GM21529 (cell line): ENCODE measurements around the gene TMEM243.
A peak's percentile ranks its signal among the peaks of the same experiment; 100 is the strongest.
"Not testable (repeated sequence)": the region's sequence is repeated elsewhere in the genome, so short reads cannot be mapped to it uniquely, and the experiment has no call there.

ENCODE experiments used
- ATAC-seq: cut with Tn5 transposase; IDR thresholded peaks from one replicate; pipeline ENCODE4 v1.9.1; 2021; ENCODE audit not compliant: unreplicated experiment

Gene TMEM243

GRCh38 chr7:87219545-87220025, at the start of gene TMEM243:
TMEM243 (minus strand) TSS chr7:87219732; CDS start chr7:87219503, 229 bp downstream.
- peak; percentile 44 for ATAC-seq

DNA sequence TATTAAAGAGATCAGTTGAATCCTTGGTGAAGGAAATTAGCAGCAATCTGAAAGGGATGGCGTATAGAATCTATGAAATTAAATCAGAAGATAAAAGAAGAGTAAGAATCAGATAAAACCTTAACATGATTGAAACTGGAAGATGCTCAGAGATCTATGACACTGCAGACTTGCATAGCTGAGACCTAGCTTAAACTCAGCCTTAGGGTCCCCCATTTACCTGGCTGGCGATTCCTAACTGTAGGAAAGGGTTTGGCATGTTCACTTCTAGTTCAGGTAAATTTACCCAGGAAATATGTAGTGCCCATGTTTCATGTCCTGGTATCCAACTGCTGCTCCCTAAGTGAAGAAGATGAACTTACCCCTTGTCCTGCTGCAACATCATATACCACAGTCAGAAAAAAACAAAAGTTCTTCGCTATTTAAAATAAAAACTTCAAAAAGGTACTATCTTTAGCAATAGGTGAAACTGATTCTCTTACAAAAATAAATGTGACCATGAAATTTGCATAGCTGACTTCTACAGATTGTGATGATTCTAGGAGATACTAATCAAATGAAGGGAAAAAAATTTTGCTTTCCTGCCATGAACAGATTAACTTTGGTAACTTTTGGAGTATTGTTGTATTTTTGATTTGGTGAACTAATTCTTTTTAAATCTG, 47.8 kb upstream of the TMEM243 start:
- peak; percentile 93 for ATAC-seq

GRCh38 chr7:87263537-87263936, 44.0 kb upstream of the TMEM243 start:
- no peak for ATAC-seq

DNA sequence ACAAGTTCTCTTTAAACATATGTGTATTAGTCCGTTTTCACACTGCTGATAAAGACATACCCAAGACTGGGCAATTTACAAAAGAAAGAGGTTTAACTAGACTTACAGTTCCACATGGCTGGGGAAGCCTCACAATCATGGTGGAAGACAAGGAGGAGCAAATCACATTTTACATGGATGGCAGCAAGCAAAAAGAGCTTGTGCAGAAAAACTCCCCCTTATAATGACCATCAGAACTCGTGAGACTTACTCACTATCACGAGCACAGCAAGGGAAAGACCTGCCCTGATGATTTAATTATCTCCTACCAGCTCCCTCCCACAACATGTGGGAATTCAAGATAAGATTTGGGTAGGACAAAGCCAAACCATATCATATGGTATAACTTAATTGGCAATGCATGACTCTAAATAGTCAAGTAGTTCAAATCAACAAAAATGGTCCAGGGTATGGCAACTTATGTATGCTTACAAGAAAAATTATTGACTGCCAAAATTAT, 34.1 kb upstream of the TMEM243 start:
- no peak for ATAC-seq

GRCh38 chr7:87245671-87246070, 26.1 kb upstream of the TMEM243 start:
- not testable (repeated sequence) for ATAC-seq

- ATAC-seq, result not testable (repeated sequence)
These were observed 19.0 kb upstream of the TMEM243 start for GRCh38 chr7:87238464-87239051.

- no peak for ATAC-seq
These were observed 15.4 kb upstream of the TMEM243 start for GRCh38 chr7:87234949-87235348.

DNA sequence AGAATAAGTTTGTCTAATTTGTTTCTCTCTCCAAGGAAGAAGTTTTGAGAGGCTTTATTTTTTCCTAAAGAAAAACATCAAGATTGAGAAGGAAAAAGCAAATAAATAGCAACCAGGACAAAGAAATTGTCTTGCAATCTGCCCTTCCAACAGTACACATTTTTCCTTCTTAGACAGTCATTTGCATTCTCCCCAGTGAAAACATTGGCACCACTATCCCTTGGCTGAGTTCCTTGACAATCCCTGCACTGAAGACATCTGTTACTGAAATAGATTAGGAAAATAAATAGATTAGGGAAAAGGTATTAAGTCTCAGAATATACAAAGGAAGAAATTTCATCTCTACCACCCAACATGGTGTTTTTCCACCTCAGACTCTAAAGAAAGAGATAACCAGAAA, 12.2 kb upstream of the TMEM243 start:
- no peak for ATAC-seq

DNA sequence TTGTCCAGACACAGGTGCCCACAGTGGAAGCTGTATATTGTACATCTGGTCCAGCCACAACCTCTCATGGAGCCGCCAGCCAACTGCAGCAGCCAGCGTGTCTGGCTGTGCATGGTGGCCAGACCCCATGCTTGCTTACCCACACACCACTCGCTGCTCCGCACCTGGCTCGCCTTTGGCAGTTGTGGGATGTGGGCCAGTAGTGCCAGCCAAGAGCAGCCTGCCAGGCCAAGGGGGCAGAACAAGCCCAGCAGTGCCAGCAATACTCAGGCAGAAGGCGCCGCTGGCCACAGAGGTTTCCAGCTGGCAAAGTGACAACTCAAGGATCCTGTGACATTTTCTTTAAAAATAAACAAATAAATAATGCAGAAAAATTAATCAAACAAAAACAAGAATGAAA, 11.7 kb upstream of the TMEM243 start:
- no peak for ATAC-seq

DNA sequence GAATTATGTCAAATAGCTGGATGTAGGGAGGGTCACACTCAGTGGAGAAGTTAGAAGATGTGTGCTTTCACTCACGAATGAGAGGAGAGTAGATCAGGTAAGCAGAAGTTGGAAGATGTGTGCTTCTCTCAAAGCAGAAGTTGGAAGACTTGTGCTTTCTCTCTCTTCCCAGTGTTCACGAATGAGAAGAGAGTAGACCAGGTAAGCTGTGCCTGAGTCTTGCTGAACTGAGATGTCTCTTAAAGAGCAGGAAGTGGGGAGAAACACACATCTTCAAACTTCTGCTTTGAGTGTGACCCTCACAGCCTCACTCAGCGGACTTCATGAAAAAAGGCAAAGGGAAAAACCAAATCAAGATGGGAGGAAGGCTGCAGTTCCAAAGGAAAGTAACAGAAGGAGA, 7.0 kb upstream of the TMEM243 start:
- ATAC-seq, result peak; percentile 56

- ATAC-seq, result no peak
These were observed 6.2 kb upstream of the TMEM243 start for GRCh38 chr7:87225696-87226095.

DNA sequence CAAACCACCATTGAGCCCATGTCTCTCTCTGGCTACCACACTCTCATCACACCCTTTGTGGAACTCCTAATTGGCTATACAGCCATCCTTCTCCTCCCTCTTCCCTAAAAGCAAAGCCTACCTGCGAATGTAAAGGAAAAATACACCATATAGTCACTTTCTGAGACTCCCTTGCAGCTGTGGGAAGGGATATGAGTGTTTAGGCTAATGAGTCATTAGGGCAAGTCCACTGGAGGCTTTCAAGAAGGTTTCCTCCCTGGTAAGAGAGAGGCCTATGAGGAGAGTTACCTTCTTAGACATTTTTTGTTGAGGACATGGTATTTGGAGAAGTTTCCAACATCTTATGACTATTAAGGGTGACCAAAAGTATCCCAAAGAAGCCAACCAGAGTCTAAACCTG, 4.1 kb upstream of the TMEM243 start:
- ATAC-seq, result no peak

DNA sequence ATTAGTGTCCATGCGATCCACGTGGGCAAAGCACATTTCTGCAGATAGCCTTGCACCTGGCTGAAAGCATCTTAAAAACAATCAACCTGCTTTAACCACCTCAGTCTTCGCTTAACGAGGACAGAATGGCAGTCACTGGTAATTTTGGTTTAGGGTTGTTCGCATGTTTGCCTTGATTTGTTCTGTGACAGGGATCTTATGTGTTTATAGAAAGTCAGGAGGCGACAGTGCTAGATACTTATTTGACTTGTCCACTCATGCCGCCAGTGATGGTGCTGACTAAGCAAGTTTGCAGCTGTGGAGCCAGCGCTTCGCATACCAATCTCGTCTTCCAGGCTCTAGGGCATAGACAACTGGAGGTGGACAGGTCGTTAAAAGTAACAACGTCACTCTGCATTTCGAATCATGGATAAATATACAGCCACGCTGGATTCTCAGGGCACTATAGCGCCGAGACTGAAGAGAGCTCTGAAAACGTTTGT, 1.2 kb upstream of the TMEM243 start:
- no peak for ATAC-seq

GRCh38 chr7:87220026-87220733, 648 bp upstream of the TMEM243 start:
- peak; percentile 35 for ATAC-seq

GRCh38 chr7:87218796-87219544, 562 bp downstream of the TMEM243 start:
- ATAC-seq, result peak; percentile 9

DNA sequence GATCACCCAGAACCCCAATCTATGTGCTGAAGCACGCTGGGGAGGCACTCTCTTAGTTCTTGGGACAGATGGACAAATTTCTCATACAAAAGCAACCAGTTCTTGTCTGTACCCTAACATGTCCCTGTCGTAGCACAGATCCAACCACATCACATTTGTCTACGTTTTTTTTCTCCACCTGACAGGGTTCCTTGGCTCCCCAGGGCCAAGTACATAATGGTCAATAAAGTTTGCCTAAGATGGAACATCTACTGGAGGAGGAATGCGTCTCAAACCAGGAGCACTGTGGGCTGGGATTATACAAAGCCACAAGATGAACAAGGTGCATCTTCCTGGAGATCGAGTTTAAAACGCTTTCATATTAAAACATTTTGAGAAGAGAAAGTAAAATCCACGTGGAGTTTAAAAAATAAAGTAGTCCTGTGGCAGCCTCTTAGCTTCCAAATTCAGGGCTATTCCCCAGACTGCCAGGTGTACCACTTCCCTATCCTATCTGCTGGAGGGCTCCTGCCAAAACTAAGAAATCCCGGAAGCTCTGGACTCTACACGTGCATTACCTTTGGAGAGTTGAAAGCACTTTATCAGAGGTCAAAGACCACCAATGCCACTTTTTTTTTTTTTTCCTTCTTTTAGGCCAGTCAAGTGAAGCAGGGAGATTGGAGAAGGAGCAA, 1.4 kb downstream of the TMEM243 start:
- ATAC-seq, result no peak

DNA sequence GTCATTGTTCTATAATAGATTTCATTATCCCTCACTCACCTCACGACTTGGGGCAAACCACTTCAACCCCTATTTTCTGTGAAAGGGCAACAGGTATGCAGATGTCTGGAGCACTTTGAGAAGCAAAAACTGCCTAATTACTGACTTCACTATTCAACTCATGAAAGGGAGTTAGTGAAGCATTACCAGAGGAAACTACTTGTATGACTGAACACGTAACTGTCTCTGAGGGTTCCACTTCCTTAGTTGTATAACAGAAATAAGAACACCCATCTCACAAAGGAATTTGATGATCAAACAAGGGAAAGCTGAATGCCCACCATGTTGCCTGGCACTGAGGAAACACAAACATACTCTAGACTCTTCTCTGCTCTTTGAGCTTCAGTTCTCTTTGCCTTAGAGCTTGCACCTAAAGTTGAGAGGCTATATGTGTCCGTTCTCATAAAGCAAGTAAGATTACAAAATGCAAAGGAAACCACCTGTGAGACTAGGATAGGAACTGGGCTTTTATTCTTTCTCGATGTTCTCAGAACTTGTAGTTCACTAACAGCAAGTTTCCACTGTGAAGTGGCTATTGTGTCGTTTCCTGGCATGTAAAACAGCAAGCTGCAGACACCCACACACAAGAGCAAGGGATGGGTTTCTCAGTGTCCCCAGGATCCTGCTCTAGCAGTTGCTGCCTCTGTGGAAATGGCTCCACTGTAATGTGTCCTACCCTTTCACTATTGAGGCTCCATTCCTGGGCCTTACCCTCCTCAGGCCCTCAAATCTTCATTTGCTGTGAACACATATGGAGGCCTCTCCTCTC, 2.6 kb downstream of the TMEM243 start:
- peak; percentile 56 for ATAC-seq

- ATAC-seq, result no peak
These were observed 4.5 kb downstream of the TMEM243 start for GRCh38 chr7:87215046-87215445.

DNA sequence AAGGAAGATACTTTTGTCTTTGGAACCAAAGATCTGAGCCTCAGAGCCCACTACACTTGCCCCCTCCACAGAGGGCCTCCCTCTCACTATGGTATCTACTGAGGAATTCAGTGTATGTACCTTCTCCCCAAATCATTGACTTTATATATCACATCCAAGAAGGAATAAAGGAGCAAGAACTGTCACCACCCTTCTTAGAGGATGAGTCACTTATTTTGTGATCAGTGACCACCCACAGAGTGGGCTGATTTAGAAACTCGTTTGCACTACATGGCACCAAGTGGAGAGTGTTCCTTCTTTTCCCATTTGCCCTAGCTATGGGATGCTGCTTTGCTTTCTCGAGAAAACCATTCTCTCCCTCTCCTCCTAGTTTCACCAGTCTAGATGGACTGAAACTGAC, 5.7 kb downstream of the TMEM243 start:
- ATAC-seq, result no peak

DNA sequence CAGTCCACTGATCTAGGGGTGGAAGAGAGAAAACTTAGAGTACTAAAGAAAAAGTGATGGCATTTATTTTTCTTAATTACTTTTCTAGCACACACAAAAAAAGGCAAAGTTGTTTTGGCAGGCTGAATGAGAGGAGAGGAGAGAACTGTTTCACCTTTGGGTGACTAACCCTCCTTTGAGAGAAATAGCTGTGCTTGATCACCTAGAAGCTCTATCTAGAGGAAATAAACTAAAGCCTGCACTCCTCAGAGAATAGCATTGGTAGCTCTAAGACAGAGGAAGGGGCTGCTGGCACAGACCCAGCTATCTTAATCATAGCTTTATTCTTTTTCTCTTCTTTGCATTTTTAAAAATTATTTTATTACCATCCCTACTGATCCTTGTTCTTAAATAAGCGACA, 6.3 kb downstream of the TMEM243 start:
- no peak for ATAC-seq
